Hindlimb muscle (tissue), 1 donor: ENCODE measurements around the gene NFKBIL1. TPM values are rescaled to one million over a fixed set of nuclear protein-coding genes. Genes with fewer than 3 reads are reported as not detected.
"Not testable (repeated sequence)": the region's sequence is repeated elsewhere in the genome, so short reads cannot be mapped to it uniquely, and the experiment has no call there.

Experiments used
- DNase-seq: peaks from one replicate; pipeline ENCODE4 v3.0.0-alpha.2; 2013
- polyA plus RNA-seq: library from polyadenylated mRNA; unstranded; fragments of 120-200 nt; gene quantifications from one replicate; pipeline ENCODE4 v1.2.1, GENCODE V29; 2013; ENCODE audit not compliant: insufficient read length

The NFKBIL1 gene
- polyA plus RNA-seq, 1 donor = 18.9 TPM

DNA sequence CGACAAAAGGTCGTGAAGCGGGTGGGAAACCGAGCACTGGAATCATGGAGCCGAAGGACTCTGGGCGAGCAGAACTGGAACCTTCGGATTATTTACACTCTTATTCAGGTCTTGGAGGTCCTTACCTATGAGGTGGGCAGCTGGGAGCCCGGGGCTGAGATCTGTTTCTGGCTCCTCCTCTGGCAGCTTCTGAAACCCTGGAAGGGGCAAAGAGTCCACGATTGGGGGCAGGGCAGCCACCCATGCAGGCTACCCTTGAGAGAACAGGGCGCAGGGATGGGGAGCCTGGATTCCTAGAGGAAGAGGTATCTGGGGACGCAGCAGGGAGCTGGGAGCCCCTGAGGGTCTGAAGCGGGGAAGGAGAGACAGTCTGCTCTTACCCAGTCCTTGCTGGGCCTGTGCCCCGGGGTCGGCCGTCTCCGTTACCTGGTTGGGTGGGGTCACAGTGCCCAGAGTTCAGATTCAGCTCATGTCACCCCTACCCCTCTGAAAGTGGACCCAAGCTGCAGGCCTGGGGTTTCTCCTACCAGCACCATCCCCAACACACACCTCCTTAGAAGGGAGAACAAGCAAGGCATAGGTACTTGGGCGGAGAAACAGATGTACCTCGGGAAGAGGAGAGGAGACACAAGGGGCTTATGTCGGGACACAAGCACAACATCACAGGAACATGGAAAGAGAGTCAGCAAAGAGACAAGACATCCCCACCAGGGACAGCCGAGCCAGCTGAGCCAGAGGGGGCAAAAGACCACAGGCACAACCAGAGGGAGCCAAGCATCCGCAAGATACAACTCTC, 34.2 kb downstream of the NFKBIL1 start:
- no peak for DNase-seq

DNA sequence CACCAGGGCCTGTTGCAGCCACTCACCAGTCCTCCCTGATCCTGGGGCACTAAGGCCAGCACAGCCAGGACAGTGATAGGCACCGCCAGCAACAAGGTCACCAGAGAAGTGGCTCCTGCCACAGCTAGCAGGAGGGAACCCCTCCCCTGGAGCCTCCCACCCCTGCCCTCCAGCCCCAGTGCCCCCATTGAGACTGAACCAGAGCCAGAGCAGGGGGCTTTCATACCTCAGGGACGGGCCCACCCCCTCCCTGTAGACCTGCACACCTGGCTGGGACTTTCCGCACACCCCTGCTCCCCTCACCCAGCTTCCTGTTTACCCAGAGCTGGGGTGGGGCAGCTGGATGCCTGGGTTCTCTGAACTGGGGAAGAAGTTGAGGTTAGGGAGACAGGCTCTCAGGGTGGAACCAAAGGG, 34.8 kb downstream of the NFKBIL1 start, which contains the start of gene LTB:
TSS of gene LTB (minus strand) at position 195 of the 414 bp plus-strand sequence. CDS start at position 188, 7 bp downstream.
- DNase-seq = no peak

DNA sequence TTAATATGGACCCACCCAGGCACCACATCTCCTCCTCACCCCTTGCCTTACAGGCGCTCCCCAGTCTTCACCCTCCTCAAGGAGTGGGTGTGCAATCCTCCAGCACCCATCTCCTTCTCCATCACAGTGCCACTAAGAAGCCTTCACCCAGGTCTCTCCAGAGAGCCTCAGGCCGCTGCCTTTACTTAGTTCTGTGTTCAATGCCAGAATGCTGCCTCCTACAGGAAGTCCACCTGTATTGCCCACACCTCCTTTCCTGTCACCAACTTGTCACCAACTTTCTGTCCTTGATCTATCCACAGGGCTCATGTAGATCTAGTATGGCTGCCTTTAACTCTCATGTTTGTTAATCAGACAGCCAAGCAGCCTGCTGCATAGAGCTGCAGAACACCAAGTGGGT, 38.1 kb downstream of the NFKBIL1 start:
- no peak for DNase-seq

DNA sequence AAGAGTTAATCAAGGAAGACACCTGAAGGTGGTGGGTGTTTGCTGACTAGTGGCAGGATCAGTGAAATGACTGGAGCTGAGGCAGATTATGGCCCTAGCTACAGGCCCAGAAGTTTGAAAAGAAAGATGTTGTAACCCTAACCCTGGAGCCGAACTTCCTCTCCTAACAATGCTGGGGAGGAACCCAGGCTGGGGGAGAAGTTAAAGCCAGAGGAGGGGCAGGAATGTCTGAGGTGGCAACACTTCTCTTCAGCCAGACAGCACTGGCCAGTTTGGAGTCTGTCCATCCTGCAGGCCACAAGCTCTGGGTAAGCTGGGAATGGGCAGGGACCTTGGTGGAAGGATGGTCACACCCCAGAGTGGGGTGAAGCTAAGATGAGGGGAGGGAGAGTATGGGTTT, 38.6 kb downstream of the NFKBIL1 start, which contains the start of gene LST1:
TSS of gene LST1 (plus strand) at position 270 of the 400 bp plus-strand sequence. CDS start 1,023 bp downstream, outside the sequence.
- DNase-seq = no peak

DNA sequence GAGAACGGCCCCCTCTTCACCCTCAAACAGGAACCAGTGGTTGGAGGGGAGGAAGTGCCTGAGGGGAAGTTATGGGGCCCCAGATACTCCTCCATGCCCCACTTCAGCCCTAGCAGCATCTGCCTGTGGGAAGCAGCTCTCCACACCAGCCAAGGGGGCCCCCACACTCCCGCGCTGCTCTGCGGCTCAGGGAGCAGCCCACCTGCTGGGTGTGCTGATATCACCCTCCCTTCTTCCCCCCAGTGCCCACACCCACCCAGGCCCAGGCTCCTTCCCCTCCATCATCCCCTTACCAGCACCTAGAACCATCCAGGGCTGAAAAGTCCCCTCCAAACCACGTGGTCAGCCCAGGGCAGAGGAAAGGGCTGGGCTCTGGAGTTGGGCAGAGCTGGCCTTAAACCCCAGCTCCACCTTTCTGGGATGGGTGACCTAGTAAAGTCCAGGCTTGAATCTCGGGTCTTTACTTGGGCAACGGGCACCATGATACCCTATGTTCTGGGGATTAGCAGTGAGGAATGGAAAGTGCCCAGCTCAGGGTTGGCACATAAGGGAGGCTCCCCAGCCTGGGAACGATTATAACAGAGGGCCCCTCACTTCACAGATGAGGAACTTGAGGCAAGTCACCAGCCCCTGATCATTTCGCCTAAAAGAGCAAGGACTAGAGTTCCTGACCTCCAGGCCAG, 39.3 kb downstream of the NFKBIL1 start:
- no peak for DNase-seq

DNA sequence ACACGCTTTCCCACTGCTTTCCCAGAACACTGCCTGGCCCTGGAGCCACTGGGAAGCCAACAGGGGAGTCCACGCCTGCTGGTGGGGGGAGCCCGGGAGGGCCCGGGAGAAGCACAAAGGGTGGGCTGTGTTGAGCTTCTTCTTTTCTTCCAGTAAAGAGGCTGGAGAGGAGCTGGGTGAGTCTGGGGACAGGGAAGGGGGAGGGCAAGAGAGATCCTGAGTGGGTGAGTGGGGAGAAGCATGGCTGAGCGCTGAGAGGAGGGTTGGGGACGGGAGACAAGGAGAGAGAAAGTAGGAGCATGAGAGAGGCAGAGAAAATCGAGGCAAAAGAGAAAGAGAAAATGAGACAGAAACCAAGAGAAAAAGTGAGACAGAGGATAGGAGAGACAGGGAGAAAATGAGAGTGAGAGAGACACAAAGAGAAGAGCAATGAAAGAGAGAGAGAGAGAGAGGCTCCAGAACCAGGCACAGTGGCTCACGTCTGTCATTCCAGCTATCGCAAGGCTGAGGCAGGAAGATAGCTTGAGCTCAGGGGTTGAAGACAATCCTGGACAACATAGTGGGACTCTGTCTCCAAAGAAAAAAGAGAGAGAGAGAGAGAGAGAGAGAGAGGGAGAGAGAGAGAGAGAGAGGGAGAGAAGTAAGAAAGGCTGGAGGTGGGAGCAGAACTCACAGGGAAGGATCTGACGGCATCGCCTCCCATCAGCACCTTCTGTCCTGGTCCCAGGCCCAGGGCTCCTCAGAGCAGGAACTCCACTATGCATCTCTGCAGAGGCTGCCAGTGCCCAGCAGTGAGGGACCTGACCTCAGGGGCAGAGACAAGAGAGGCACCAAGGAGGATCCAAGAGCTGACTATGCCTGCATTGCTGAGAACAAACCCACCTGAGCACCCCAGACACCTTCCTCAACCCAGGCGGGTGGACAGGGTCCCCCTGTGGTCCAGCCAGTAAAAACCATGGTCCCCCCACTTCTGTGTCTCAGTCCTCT, 40.7 kb downstream of the NFKBIL1 start:
- no peak for DNase-seq

DNA sequence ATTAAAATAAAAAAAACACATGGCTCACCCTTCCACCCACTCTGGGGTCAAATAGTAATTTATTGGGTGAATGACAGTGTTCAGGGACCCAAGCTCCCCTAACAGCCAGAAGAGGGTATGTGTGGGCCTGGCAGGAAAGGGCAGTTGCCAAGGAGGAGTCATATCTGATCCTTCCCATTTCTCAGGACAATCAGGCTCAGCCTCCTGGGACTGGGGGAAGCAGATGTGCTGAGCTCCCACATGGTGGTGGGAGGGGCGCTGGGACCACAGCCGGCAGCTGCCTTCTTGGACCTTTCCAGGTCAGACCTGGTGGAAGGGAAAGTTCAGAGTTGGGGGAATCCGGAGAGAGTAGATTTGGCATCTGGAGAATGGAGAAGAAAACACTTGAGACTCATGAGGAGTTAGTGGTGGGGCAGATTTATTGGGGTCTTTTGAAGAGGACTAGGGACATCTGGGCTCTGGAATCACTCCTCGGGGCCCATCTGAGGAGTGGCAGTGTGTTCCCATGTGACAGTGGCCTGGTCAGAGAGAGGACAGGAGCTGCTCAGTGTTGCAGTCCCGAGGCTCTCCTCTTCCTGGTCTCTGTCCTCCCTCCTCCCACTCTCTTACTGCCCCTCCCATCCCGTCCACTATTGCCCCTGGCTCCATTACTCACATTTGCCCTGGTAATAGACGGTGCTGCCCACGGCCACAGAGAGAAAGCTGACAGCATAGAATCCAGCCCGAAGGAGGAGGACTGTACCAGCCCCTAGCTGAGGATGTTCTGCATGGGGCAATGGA, 41.7 kb downstream of the NFKBIL1 start:
- no peak for DNase-seq

DNA sequence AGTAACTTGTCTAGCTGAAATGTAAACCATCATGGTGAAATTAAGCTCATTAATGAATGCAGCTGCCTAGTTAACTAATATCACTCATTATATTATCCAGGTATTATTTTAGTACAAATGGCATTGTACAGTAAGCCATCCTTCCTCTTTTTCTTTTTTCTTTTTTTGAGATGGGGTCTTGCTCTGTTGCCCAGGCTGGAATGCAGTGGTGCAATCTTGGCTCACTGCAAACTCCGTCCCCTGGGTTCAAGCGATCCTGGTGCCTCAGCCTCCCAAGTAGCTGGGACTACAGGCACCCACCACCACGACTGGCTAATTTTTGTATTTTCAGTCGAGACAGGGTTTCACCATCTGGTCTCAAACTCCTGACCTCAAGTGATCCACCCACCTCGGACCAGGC, 43.3 kb downstream of the NFKBIL1 start:
- not testable (repeated sequence) for DNase-seq

DNA sequence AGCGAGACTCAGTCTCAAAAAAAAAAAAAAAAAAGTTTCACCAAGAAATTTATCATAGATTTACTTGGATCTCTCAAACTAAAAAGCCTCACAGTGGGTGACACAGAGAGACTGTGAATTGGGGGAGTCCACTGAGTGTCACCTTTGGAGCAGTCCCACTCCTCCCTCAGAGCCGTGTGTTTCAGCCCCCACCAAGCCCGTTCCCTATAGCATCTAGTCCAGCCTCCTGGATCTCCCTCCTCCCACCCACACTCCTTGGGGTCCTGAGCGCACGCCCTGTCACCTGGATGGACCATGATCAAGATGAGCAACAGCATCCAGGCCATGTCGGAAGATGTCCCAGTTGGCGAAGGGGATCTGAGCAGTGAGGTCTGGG, 45.0 kb downstream of the NFKBIL1 start:
- no peak for DNase-seq

DNA sequence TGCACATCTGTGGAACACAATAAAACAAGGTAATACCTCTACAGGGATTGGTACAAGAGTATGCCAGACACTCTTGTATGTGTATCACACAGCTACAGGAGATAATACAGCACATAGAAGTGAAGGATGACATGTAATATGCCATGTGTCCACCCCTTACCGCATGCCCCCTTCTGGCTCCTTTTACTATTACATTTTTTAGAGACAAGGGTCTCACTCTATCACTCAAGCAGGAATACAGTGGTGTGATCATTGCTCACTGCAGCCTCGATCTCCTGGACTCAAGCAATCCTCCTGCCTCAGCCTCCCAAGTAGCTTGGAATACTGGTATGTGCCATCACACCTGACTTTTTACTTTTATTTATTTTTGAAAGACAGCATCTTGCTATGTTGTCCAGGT, 49.6 kb downstream of the NFKBIL1 start:
- no peak for DNase-seq

DNA sequence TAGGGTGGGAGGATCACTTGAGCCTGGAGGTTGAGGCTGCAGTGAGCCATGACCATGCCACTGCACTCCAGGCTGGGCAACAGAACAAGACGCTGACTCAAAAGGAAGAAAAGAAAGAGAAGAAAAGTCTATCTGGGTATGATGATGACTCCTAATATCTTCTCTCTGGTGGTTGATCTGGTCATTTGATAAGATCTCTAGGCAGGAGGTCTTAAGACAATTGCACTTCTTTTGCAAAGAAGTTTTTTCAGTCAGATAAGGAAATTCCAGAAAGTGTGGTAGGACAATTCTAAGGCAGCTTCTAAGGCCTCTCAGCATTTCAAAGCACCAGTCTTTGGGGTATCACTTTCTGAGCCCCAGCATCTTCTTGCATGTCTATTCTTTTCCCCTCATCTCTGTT, 59.9 kb downstream of the NFKBIL1 start:
- no peak for DNase-seq

Other genes with a start within 250 kb of the NFKBIL1 start
- 119 TPM for gene HLA-B, start 190.4 kb upstream of the NFKBIL1 start, polyA plus RNA-seq
- 6.7 TPM for gene MICA, start 144.0 kb upstream of the NFKBIL1 start, polyA plus RNA-seq
- 0.85 TPM for gene MICB, start 49.5 kb upstream of the NFKBIL1 start, polyA plus RNA-seq
- not detected for gene MCCD1, start 18.6 kb upstream of the NFKBIL1 start, polyA plus RNA-seq
- 420 TPM for gene DDX39B, start 5.6 kb upstream of the NFKBIL1 start, polyA plus RNA-seq
- 4.2 TPM for gene ATP6V1G2, start 1.0 kb upstream of the NFKBIL1 start, polyA plus RNA-seq
- not detected for gene LTA, start 24.7 kb downstream of the NFKBIL1 start, polyA plus RNA-seq
- gene TNF, start 28.0 kb downstream of the NFKBIL1 start, polyA plus RNA-seq = 0.12 TPM
- gene LTB, start 34.8 kb downstream of the NFKBIL1 start, polyA plus RNA-seq = 1.5 TPM
- gene LST1, start 38.7 kb downstream of the NFKBIL1 start, polyA plus RNA-seq = 8.3 TPM
- gene NCR3, start 45.4 kb downstream of the NFKBIL1 start, polyA plus RNA-seq = not detected
- gene AIF1, start 67.6 kb downstream of the NFKBIL1 start, polyA plus RNA-seq = 24.6 TPM
- 166 TPM for gene PRRC2A, start 73.1 kb downstream of the NFKBIL1 start, polyA plus RNA-seq
- 252 TPM for gene BAG6, start 105.1 kb downstream of the NFKBIL1 start, polyA plus RNA-seq
- 3.3 TPM for gene APOM, start 108.3 kb downstream of the NFKBIL1 start, polyA plus RNA-seq
- gene C6orf47, start 113.2 kb downstream of the NFKBIL1 start, polyA plus RNA-seq = 13.1 TPM
- gene GPANK1, start 117.4 kb downstream of the NFKBIL1 start, polyA plus RNA-seq = 17.1 TPM
- 127 TPM for gene CSNK2B, start 118.5 kb downstream of the NFKBIL1 start, polyA plus RNA-seq
- 11.7 TPM for gene LY6G5B, start 122.4 kb downstream of the NFKBIL1 start, polyA plus RNA-seq
- gene LY6G5C, start 133.5 kb downstream of the NFKBIL1 start, polyA plus RNA-seq = 6.3 TPM
- gene ABHD16A, start 155.7 kb downstream of the NFKBIL1 start, polyA plus RNA-seq = 54.6 TPM
- gene LY6G6F, start 159.3 kb downstream of the NFKBIL1 start, polyA plus RNA-seq = not detected
- gene LY6G6D, start 167.7 kb downstream of the NFKBIL1 start, polyA plus RNA-seq = not detected
- 0.28 TPM for gene LY6G6C, start 174.1 kb downstream of the NFKBIL1 start, polyA plus RNA-seq
- 0.71 TPM for gene MPIG6B, start 175.8 kb downstream of the NFKBIL1 start, polyA plus RNA-seq
- gene DDAH2, start 181.7 kb downstream of the NFKBIL1 start, polyA plus RNA-seq = 128 TPM
- gene CLIC1, start 188.9 kb downstream of the NFKBIL1 start, polyA plus RNA-seq = 116 TPM
- gene MSH5, start 192.4 kb downstream of the NFKBIL1 start, polyA plus RNA-seq = 14.4 TPM
- 2.4 TPM for gene SAPCD1, start 215.0 kb downstream of the NFKBIL1 start, polyA plus RNA-seq
- 2.5 TPM for gene VWA7, start 229.7 kb downstream of the NFKBIL1 start, polyA plus RNA-seq
- gene VARS1, start 248.1 kb downstream of the NFKBIL1 start, polyA plus RNA-seq = 48.6 TPM